NCI-H128 (cell line): ENCODE measurements around the gene UQCC5.
A peak's percentile ranks its signal among the peaks of the same experiment; 100 is the strongest.

Experiments
- DNase-seq: peaks from one replicate; lab custom pipeline; 2025; ENCODE audit not compliant: unreplicated experiment; lab: John Stamatoyannopoulos, UW

UQCC5 gene, protein sequence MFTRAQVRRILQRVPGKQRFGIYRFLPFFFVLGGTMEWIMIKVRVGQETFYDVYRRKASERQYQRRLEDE

DNA sequence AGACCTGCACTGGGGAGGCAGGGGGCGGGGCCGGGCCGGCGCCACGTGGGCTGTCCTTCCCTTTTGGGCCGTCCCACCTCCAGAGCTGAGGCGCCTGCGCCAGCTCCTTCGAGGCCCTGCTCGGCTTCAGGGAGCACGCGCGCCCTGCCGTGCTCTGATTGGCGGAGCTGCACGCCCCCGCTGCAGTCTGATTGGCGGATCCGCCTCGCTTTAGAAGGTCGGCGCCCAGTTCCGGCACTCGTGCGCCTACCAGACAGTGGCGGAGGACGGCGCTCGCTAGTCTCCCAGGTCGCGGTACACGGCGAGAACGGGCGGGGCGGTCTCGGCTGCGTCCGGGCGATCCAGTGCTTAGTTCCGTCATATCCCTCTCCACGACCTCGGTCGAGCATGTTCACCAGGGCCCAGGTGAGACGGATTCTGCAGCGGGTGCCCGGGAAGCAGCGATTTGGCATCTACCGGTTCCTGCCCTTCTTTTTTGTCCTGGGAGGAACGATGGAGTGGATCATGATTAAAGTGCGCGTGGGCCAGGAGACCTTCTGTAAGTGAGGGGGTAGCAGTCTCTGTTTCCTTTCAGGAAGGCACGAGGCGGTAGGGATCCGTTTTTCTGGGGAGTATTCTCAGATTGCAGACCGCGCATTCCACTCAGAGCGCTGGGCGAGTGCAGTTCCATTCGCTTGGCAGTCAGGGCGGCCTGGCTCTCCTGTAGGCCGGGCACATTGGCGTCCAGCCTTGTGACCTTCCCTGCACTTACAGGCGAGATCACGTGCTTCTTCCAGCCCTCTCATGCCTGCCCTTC, at the start of gene UQCC5:
Gene UQCC5, plus strand, starts transcription at position 237 of the 796 bp plus-strand sequence. Its CDS starts 151 bp downstream, at position 388.
- peak; percentile 88 for DNase-seq

DNA sequence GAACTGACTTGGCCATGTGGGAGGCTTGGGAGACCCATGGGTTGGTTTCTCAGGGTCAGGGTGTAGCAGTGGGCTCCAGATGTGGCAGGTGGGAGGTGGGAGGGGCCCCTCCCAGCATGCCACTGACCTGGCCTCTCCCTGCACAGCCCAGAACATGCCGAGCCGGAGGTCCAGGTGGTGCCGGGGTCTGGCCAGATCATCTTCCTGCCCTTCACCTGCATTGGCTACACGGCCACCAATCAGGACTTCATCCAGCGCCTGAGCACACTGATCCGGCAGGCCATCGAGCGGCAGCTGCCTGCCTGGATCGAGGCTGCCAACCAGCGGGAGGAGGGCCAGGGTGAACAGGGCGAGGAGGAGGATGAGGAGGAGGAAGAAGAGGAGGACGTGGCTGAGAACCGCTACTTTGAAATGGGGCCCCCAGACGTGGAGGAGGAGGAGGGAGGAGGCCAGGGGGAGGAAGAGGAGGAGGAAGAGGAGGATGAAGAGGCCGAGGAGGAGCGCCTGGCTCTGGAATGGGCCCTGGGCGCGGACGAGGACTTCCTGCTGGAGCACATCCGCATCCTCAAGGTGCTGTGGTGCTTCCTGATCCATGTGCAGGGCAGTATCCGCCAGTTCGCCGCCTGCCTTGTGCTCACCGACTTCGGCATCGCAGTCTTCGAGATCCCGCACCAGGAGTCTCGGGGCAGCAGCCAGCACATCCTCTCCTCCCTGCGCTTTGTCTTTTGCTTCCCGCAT, 49.2 kb upstream of the UQCC5 start:
- no peak for DNase-seq

DNA sequence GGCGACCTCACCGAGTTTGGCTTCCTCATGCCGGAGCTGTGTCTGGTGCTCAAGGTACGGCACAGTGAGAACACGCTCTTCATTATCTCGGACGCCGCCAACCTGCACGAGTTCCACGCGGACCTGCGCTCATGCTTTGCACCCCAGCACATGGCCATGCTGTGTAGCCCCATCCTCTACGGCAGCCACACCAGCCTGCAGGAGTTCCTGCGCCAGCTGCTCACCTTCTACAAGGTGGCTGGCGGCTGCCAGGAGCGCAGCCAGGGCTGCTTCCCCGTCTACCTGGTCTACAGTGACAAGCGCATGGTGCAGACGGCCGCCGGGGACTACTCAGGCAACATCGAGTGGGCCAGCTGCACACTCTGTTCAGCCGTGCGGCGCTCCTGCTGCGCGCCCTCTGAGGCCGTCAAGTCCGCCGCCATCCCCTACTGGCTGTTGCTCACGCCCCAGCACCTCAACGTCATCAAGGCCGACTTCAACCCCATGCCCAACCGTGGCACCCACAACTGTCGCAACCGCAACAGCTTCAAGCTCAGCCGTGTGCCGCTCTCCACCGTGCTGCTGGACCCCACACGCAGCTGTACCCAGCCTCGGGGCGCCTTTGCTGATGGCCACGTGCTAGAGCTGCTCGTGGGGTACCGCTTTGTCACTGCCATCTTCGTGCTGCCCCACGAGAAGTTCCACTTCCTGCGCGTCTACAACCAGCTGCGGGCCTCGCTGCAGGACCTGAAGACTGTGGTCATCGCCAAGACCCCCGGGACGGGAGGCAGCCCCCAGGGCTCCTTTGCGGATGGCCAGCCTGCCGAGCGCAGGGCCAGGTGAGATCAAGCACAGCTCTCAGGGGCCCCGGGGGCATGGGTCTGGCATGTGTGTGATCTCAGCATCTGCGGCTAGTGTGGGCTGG, 48.4 kb upstream of the UQCC5 start:
- no peak for DNase-seq

DNA sequence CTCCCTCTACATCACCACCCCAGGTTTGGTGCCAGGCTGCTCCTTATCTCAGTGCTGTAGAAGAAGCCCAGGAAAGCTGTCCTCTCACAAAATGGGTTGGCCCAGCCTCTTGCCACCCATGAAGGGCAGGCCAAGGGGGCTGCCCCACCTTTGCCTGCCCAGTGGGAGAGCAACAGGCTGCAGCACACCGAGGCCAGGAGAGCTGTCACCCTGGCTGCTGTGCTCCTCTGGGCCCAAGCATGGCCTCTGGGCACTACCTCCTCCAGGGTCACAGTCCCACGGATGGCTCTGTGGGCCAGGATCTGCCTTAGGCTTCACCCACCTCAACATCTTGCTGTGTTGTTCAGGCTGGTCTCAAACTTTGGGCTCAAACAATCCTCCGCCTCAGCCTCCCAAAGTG, 47.7 kb upstream of the UQCC5 start:
- no peak for DNase-seq

DNA sequence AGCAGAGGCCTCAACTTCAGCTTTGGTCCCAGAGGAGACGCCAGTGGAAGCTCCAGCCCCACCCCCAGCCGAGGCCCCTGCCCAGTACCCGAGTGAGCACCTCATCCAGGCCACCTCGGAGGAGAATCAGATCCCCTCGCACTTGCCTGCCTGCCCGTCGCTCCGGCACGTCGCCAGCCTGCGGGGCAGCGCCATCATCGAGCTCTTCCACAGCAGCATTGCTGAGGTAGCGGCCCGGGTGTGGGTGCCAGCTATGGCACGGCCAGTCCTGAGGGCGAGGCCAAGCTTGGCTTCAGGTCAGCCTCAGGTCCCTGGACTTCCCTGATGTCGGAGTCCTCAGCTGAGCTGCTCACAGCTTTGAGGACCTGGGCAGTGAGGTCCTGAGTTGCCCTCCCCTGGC, 47.0 kb upstream of the UQCC5 start:
- DNase-seq: no peak

DNA sequence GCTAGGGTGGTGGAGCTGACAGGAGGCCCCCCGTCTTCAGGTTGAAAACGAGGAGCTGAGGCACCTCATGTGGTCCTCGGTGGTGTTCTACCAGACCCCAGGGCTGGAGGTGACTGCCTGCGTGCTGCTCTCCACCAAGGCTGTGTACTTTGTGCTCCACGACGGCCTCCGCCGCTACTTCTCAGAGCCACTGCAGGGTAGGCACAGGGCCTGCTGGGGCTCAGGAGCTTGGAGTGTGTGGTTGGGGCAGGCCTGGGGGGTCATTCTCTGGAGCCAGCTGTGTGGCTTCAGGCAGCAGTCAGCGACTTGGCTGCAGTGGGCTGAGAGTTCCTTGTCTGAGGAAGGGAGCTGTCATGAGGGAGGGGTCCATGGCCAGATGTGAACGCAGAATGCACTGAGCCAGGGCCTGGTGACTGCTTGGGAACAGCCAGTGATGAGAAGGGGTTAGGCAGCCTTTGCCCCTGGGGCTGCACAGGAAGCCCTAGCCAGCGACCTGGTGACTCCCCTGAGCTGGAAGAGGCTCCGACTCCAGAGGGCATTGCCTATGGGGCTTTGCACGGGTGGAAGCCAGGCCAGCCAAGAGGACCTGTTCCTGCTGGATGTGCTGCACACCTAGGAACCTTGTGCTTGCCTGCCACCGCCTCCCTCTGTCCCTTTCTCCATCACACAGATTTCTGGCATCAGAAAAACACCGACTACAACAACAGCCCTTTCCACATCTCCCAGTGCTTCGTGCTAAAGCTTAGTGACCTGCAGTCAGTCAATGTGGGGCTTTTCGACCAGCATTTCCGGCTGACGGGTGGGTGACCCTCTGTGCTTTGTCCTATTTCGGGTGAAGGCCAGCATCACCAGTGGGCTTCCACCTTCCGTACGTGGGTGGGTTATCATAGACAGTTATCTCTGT, 46.1 kb upstream of the UQCC5 start:
- no peak for DNase-seq

DNA sequence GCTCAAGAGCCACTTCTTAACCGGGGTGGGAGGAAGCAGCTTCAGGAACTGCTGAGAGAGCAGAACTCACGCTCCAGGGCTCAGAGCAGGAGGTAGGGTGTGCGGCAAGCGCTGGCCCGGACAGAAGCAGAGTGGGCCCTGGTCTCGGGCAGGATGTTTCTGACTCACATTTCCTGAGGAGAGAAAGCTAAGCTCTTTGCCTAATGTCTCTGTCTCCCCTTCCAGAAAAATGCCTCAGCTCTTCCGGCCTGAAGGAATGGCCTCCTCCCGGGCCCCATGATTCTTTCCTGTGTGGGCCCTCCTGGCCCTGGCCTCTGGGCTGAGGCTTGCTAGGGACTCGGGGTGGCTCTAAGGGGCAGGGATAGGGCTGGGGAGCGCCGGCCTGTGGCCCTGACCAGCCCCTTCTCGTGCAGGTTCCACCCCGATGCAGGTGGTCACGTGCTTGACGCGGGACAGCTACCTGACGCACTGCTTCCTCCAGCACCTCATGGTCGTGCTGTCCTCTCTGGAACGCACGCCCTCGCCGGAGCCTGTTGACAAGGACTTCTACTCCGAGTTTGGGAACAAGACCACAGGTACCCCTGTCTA, 45.4 kb upstream of the UQCC5 start:
- no peak for DNase-seq

DNA sequence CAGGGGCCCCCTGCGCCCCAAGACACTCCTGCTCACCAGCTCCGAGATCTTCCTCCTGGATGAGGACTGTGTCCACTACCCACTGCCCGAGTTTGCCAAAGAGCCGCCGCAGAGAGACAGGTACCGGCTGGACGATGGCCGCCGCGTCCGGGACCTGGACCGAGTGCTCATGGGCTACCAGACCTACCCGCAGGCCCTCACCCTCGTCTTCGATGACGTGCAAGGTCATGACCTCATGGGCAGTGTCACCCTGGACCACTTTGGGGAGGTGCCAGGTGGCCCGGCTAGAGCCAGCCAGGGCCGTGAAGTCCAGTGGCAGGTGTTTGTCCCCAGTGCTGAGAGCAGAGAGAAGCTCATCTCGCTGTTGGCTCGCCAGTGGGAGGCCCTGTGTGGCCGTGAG, 44.3 kb upstream of the UQCC5 start:
- DNase-seq: no peak

DNA sequence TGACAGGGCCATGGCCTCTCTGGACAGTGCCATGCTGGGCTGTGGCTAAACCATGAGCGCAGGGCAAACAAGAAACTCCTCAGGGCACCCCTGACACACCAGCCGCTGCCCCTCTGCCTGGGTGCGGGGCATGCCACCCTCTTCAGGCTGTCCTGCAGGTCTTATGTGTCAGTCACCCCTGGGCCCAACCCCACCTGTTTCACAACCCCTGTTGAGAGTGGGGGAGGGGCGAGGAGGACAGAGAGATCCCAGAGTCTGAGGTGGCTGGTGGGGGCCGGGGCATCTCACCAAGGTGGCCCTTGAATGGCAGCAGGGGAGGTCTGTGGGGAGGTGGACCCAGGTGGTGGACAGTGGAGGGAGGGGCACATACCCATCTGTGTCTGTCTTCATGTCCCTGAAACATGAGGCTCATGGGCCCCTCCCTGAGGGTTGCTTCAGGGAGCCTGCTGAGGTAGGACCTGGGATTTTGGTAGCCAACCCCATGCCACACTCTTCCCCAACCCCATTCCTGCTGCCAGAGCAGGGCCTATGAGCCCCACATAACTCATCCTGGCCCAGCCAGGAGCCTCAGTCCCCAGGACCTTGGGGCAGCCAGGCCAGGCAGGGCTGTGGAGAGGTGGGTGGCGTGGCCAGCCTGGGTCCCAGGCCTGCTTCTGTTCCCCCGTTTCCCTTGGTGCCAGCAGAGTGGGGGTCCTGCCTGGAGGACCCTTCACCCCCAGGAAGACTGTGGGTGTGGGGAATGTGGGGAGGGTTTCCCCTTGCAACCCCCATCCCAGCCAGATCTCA, 43.0 kb upstream of the UQCC5 start:
- no peak for DNase-seq

DNA sequence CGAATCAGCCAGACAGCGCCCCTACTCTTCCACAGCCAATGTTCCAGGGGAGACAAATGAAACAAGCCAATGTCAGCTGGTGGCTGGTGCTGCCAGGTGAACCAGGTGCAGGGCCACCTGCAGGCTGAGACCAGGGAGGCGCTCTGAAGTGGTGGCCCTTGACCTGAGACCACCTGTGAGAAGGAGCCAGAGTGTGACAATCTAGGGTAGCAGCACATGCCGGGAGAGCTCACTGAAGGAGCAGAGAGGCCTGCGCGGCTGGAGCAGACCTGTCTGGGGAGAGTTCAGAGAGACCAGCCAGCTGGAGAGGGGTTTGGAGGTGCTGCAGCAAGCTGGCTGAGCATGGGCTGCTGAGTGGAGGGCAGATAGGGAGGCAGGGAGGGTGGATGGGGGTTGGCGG, 42.0 kb upstream of the UQCC5 start:
- no peak for DNase-seq

DNA sequence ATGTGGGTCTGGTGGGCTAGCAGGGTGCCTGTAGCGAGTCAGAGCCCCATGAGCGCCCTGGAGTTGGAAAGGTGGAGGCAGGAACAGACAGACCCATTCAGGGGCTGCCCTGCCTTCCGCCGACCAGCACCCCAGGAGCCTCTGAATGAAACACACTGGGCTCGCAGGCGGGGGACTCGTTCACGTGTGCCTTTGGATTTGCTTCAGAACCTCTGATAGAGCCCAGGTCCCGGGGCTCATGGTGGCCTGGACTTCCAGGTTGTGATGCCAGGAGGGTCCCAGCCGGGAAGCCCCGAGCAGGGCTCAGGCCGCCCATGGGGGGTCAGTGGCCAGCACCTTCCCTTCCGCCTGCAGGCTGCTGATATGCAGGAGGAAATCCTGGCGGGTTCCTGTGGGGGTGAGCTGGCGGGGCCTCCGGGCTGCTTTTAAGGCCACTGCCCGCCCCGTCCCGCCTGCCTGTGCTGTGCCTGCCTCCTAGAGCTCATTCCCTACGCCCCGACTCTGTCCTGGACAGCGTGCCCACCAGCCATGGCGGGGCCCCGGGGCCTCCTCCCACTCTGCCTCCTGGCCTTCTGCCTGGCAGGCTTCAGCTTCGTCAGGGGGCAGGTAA, 41.4 kb upstream of the UQCC5 start, which contains the start of gene STAB1:
Gene STAB1, plus strand, starts transcription at position 453 of the 610 bp plus-strand sequence. Its CDS starts 76 bp downstream, at position 529.
- no peak for DNase-seq

DNA sequence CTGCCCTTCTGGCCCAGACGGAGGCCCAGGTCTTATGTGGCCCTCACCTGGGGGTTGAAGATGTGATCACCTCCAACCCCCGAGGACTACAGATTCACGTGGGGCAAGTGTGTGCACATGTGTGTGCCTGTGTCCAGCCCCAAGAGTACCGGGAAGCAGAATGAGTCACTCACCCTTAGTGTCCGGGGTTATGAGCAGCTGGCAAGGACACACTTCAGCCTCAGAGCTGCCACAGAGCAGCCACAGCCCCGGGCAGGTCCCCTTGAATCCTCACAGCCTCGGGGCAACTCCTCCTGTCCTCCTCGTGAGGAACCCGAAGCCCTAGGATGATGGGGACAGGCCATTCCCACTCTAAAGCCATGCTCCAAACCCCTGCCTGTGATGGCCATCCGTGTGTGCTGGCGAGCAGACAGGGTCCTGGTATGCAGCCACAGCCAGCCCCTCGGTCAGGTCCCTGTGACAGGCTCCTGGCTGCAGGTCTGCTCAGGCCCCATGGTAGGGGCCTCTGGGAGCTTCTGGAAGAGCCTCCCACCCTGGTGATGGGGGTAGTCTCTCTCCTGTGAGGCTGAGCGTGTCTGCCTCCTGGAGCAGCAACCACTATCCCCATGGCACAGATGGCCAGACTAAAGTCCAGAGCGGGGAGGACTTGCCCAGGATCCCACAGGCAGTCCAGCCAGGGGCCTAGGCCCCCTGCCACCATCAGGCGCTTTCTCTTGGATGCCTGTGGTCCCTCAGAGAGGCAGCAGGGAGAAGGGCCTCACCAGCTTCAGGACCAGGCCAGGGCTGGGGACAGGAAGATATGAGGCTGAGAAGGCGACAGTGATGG, 40.4 kb upstream of the UQCC5 start:
- no peak for DNase-seq

DNA sequence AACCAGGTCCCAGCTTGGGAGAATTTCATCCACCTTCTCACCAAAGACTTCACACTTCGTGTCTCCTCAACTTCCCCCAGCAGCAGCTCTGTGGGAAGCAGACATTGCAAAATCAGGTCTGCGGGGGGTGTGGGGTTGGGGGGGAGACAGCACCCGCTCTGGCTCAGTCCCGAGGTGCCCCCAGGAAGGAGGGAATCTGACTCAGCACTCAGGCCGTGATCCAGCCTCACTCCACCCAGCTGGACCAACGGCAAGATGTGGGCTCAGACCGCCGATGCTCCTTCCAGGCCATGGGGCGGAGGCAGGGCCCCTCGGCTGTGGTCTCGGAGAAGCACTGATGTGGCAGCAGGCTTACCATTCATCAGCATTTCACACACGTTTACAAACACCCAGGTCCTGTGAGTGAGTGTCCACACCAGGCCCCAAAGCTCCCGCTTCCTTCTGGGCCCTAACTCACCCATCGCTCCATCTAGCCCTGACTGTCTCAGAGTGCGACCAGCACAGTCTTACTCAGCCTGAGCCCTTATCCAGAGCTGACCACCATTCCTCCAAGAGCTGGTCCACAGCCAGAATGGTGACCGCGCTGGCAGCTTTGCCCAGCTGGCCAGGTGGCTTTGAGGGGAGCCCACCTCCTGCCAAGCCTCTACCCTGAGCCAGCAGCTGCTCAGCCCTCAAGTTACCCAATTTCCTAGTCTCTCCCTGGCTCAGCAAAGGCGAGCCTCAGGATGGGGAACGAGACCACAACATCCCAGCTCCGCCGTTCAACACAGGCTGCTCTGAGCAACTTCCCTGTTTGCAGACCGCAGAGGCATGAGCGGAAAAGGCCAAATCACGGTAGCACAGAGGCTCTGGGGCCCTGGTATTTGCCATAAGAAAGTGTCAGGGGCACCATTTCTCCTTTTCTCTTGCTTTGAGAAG, 38.0 kb upstream of the UQCC5 start:
- DNase-seq: no peak

DNA sequence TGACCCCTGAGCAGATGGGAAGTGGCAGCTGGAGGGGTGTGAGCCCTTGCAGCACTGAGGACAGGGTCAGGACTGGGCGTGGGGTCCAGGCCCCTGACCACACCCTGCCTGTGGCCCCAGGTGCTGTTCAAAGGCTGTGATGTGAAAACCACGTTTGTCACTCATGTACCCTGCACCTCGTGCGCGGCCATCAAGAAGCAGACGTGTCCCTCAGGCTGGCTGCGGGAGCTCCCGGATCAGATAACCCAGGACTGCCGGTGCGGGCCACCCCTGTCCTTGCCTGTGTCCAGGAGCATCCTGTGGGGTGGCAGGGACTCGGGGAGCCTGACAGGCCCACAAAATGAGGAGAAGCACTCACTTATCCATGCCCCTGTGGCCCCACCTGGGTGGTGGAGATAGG, 35.4 kb upstream of the UQCC5 start:
- no peak for DNase-seq

DNA sequence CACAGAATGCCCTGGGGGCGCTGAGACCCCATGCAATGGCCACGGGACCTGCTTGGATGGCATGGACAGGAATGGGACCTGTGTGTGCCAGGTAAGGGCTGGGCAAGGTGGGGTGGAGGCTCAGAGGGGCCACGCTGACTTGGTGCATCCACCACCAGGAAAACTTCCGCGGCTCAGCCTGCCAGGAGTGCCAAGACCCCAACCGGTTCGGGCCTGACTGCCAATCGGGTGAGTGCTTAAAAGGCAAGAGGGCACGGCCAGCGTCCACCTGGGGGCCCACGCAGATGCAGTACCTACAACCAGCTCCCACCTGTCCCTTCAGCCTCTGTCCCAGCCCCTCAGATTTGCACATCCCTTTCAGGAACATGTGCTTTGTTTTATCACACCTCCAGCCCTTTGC, 34.4 kb upstream of the UQCC5 start:
- no peak for DNase-seq

DNA sequence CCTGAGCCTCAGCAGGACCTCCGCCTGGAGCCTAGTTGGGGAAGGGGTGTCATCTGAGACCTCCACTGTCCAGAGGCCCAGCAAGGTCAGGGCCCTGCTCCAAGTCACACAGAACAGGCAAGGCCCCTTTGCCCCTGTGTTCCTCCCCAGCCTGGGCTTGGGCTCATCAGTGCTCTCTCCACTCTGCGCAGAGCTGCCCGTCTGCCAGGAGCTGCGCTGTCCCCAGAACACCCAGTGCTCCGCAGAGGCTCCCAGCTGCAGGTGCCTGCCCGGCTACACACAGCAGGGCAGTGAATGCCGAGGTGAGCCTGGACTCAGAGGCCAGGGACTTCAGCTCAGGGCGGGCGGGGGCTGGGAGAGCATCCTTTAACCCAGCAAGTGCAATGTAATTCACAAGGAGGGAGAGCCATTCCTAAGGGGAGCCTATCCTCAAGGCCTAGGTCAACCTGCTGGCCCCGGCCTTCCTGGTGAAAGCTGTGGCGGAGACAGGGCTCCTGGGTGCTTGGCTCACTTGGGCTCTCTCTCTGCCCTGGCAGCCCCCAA, 33.5 kb upstream of the UQCC5 start:
- no peak for DNase-seq
